Superior temporal gyrus (tissue), 1 donor: ENCODE data around the gene CDKN3.
"Not testable (repeated sequence)": the region's sequence is repeated elsewhere in the genome, so short reads cannot be mapped to it uniquely, and the experiment has no call there.

Source experiments
- DNase-seq: peaks from one replicate; pipeline ENCODE4 v3.0.0-alpha.2; 2016; ENCODE audit errors: extremely low spot score

The CDKN3 gene

DNA sequence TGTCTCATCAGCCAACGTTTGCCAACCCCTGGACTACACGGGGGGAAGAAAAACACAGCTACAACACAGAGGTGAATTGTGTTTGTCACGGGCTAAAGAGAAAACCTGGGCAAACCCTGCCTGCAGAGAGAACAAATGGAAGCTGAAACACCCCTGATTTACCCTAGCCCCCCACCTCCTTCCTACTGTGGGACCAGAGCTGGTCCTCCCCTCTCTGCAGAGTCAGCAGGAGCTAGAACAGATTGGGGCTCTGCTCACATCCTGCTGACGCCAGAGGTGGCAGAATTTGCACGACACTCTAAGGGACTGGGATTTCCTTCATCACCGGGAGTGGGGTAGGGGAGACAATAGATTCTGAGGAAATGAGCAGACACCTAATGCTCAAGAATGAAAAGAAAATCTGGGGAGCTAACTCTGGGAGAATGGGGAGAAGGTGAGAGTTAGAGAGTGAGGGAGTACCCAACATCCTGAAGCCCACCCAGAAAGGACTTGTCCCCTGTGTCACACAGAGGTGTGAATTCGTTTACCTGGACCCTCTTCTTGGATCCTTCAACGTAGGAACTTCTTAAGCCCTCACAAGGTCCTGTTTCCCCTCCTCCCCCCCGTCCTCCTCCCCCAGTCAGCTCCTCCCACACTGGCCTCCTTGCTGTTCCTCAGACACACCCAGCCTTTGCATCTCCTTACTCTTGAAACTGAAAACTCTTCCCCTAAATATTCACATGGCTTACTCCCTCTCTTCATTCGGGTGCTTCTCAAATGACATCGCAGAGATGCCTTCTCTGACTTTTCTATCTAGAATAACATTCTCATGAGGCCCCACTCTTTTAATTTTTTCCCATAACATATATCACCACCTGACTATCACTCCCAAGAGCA lies 26.2 kb upstream of the CDKN3 start:
- no peak for DNase-seq

DNA sequence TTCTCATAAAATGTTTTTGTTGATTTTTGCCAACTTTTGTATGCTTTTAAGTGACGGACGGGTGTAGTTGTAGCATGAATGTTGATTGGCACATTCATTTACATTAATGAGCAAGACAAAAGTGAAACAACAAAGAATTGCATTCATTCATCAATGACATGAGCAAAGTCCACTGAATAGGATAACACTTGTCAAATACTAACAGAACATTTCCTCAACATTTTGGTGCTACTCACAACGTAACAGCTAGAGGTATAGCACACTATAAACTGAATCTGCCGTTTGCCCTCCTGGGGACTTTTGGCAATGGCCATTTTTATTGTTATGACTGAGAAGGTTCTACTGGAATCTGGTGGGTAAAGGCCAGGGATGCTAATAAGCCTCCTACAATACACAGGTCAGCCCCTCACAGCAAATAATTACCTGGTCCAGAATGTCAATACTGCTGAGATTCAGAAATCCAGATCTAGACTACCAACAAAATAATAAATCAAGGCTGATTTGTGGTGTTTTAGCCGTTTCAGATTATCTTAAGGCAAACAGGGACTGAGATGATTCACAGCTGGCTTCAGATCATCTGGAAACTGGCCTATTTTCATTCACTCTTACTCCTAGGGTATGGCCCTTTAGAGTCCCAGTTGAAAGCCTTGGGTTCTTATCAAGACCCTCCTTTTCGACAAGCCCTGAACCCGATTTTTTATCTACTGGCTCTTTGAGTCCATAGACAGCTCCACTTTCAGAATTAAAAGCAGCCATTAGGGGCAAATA lies 22.5 kb upstream of the CDKN3 start:
- DNase-seq = no peak

DNA sequence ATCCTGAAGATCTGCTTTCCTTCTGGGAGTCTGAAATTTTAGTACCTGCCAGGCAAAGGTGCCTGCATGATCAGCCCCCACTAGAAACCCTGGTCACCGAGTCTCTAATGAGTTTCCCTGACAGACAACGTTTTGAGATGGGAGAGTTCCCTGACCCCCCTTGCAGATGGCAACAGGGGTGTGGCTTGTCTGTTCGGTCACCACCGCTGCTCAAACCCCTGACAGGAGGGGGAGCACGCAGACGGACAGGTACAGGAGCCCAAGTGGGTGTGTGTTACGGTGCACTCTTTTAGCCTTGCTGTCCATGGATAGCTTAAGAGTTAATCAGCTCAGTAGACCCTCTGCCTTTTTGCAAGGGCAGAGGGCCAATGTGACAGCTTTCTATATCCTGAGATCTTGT lies 19.3 kb upstream of the CDKN3 start:
- no peak for DNase-seq

DNA sequence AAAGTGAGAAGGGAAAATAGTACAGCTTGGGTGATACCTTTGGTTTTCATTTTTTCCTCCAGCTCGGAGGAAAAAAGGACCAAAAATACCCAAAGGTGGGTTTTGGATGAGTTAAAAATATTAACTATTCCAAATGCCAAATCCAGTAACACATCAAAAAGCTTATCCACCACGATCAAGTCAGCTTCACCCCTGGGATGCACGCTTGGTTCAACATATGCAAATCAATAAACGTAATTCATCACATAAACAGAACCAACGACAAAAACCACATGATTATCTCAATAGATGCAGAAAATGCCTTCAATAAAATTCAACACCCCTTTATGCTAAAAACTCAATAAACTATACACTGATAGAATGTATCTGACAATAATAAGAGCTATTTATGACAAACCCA lies 17.9 kb upstream of the CDKN3 start:
- DNase-seq = not testable (repeated sequence)

DNA sequence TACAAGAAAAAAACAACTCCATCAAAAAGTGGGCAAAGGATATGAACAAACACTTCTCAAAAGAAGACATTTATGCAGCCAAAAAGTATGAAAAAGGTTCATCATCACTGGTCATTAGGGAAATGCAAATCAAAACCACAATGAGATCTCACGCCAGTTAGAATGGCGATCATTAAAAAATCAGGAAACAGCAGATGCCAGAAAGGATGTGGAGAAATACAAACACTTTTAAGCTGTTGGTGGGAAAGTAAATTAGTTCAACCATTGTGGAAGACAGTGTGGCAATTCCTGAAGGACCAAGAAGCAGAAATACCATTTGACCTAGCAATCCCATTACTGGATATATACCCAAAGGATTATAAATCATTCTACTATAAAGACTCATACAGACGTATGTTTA lies 16.2 kb upstream of the CDKN3 start:
- not testable (repeated sequence) for DNase-seq

DNA sequence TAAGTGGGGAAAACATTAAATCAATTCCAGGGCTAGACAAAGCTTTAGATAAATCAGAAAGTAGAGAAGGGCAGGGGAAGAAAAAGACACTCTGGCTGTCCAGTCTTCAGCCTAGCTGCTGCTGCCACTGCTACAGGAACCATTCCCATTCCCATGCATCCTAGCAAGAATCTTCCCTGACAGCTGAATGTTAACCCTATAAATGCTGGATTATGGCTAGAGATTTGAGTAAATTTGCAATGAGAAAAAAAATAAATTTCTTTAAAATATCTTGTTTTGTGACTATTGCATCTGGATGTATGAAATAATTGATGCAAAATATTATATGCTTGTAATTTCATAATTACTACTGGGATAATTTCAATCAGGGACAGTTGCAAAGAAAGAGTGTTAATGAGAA lies 15.0 kb upstream of the CDKN3 start:
- DNase-seq = no peak

DNA sequence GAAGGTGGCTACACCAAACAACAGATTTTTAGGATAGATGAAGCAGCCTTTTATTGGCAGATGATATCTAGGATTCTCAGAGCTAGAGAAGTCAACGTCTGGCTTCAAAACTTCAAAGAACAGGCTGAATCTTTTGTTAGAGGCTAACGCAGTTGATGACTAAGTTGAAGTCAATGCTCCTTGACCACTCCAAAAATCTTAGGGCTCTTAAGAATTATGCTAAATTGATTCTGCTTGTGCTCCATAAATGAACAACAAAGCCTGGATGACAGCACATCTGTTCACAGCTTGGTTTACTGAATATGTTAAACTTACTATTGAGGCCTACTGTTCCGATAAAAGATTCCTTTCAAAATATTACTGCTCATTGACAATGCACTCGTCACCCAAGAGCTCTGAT lies 13.0 kb upstream of the CDKN3 start:
- DNase-seq = no peak

DNA sequence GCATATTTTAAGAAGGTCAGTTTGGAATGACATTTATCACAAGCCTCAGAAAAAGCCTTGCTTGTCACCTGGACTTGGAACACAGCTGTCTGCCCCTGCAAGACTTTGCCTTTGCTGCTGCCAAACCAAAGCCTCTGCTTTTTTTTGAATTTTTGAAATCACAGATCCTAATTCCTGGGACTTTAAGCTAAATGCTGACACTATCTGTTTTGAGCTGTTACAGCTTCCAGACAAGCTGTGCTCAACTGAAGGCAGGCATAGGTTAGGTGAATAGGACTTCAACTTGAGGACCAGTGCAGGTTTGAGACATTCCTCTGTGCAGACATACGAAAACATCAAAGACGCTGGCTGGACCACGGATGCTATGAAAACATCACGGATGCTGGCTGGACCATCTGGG lies 11.3 kb upstream of the CDKN3 start:
- no peak for DNase-seq

DNA sequence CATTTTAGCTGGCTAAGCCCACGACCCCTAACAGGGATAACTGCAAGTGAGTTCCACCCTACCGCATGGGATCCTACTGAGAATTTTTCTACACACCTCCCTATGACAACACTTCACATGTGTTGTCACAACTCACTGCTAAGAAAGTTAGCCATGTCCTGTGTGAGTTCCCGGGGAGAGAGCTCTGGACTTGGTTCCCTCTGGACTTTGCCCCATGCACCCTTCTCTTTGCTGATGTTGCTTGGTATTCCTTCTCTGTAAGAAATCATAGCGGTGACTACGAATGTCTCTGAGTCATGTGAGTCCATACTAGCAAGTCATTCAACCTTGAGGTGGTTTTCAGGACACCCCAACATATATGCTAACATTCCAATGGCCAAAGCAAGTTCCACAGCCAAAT lies 9.5 kb upstream of the CDKN3 start:
- no peak for DNase-seq

DNA sequence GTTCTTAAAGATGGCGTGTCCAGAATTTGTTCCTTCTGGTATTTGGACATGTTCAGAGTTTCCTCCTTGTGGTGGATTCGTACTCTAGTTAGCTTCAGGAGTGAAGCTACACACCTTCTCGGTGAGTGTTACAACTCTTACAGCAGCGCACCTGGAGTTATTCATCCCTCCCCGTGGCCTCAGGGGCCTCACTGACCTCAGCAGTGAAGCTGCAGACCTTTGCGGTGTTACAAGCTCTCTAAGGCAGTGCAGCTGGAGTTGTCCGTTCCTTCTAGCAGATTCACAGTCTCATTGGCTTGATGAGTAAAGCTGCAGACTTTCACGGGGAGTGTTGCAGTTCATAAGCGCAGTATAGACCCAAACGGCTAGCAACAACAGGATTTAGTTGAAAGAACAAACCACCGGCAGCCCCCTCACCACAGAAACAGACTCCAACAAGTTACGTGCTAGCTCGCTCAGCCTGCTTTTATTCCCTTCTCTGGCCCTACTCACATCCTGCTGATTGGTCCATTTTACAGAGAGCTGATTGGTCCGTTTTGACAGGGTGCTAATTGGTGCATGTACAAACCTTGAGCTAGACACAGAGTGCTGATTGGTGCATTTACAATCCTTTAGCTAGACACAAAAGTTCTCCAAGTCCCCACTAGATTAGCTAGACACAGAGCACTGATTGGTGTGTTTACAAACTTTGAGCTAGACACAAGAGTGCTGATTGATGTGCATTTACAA lies 4.5 kb upstream of the CDKN3 start:
- DNase-seq = no peak

DNA sequence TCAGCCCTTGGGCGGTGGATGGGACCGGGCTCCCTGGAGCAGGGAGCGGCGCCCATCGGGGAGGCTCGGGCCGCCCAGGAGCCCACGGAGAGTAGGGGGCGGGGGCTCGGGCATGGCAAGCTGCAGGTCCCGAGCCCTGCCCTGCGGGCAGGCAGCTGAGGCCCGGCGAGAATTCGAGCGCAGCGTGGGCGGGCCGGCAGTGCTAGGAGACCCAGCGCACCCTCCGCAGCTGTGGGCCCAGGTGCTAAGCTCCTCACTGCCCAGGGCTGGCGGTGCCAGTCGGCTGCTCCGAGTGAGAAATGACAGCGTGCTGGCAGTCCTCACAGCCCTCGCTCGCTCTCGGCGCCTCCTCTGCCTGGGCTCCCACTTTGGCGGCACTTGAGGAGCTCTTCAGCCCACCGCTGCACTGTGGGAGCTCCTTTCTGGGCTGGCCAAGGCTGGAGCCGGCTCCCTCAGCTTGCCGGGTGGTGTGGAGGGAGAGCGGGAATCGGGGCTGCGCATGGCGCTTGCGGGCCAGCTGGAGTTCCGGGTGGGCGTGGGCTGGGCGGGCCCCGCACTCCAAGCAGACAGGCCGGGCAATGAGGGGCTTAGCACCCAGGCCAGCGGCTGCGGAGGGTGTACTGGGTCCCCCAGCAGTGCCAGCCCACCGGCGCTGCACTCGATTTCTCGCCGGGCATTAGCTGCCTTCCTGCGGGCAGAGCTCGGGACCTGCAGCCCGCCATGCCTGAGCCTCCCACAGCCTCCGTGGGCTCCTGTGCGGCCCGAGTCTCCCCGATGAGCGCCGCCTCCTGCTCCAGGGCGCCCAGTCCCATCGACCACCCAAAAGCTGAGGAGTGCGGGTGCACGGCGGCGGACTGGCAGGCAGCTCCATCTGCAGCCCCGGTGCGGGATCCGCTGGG lies 3.6 kb upstream of the CDKN3 start:
- DNase-seq = not testable (repeated sequence)

DNA sequence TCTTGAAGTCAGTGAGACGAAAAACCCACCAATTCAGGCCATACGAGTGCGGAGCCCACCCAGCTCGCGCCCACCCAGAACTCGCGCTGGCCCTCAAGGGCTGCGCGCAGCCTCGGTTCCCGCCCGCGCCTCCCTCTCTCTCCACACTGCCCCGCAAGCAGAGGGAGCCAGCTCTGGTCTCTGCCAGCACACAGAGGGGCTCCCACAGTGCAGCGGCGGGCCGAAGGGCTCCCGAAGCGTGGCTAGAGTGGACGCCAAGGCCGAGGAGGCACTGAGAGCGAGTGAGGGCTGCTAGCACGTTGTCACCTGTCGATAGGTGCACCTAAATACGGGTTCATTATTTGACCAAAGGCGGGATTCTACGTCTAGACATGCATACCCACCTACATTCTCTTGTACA lies 2.2 kb upstream of the CDKN3 start:
- no peak for DNase-seq

DNA sequence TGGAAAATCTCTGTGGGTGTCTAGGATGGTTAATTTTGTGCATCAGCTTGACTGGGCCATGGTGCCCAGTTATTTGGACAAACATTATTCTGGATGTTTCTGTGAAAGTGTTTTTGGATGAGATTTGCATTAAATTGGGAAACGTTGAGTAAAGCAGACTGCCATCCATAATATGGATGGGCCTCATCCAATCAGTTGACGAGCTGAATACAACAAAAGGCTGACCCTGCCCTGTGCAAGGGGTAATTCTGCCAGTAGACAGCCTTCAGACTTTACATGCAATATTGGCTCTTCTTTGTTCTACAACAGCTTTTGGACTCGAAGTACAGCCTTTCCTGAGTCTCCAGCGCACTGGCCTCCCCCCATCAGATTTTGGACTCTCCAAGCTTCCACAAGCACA lies 1.5 kb upstream of the CDKN3 start:
- no peak for DNase-seq

DNA sequence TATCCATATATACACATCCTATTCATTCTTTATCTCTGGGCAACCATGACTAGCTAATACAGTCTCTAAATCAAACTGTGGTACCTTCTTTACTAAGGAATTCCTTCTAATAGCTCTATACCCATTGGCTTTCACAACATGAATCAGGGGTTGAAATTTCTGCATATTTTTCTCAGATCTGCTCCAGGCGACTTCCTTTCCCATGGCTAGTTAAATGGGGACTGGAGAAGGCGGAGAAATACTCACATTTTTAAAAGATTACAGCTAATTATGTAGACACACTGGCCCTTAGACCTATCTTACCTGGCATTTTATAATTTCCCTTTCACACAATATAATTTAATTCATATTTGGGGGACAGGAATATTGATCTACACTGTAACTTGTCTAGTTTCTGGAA lies 1.1 kb upstream of the CDKN3 start:
- no peak for DNase-seq

DNA sequence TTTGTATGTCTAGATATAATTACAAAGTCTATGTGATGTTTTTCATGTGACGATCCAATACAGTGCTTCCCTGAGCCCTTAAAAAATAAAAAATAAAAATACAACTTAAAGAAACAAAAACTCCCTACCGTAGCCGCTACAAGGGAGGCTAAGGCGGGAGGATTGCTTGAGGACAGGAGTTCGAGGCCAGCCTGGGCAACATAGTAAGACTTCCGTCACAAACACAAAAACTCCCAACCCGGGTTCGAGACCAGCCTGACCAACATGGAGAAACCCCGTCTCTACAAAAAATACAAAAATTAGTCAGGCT lies 669 bp upstream of the CDKN3 start:
- DNase-seq = no peak

DNA sequence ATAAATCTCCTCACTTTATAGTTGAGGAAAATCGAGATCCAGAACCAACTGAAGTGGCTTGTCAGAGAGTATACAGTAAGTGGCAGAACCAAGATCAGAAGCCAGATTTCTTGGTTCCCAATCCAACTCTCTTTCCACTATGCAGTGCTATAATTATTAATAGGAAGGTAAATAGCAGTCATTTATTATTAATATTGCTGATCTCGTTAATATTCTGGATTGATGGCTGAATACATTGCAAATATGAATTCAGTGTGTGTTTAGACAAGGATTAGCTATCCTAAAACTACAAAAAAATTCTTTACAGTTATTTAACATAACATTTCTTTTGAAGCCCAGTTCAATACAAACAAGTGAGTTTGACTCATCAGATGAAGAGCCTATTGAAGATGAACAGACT lies 2.8 kb downstream of the CDKN3 start:
- DNase-seq = no peak

DNA sequence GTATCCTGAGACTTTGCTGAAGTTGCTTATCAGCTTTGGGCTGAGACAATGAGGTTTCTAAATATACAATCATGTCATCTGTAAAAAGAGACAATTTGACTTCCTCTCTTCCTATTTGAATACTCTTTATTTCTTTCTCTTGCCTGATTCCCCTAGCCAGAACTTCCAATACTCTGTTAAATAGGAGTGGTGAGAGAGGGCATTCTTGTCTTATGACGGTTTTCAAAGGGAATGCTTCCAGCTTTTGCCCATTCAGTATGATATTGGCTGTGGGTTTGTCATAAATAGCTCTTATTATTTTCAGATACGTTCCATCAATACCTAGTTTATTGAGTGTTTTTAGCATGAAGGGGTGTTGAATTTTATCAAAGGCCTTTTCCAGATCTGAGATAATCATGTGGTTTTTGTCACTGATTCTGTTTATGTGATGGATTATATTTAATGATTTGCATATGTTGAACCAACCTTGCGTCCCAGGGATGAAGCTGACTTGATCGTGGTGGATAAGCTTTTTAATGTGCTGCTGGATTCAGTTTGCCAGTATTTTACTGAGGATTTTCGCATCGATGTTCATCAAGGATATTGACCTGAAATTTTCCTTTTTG lies 6.7 kb downstream of the CDKN3 start:
- DNase-seq = not testable (repeated sequence)

DNA sequence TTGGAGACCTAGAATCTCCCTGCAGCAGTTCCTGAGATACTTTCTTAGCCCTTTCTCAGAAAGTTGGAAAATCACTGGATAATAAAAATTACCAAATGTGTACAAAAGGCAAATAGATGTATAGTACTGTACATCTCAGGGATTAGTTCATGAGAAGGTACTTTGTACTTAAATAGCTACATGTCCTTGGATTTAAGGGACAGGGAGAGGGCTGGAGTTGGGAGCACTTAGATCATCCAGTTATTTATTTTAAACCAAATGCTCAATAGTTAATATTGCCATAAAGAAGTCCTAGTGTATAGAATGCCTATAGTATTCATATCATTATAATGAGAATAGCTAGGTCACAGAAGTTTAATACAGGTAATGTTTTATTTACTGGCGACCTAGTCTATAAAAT lies 13.4 kb downstream of the CDKN3 start:
- DNase-seq = no peak

DNA sequence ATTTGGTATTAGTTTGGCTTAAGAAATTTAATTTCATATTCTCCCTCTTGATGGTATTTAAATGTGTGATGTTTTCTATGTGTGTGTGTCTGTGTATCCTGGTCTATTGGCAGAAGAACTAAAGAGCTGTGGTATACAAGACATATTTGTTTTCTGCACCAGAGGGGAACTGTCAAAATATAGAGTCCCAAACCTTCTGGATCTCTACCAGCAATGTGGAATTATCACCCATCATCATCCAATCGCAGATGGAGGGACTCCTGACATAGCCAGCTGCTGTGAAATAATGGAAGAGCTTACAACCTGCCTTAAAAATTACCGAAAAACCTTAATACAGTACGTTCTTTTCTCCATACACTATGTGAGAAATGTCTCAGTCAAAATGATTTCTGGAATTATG lies 14.6 kb downstream of the CDKN3 start:
- no peak for DNase-seq

DNA sequence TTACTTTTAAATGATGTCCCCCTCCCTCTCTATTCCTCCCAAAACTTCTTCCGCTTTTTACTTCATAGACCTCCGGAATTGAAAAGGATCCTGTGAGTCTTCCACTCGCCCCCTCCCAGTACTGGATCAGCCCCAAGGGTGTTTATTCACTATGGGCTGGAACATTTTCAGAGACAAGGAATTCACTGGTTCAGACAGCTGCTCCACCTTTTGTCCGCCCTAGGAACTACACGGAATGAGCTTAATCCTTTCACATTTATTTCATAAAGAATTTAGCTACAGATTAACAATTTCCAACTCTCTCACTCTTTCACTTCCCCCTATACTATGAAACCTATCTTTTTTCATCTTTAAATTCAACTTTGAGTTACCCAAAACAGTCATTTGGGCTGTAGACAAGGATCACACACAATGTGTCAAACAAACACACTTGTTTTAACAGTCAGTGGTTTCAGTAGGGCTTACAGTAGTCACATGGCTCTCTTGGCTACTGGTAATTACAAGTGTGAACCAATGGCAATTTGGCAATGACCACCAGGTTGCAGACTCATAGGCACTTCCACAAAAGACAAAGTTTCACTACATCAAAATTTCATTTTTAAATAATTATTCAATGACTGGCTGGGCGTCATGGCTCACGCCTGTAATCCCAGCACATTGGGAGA lies 23.8 kb downstream of the CDKN3 start:
- DNase-seq = peak; percentile 70

DNA sequence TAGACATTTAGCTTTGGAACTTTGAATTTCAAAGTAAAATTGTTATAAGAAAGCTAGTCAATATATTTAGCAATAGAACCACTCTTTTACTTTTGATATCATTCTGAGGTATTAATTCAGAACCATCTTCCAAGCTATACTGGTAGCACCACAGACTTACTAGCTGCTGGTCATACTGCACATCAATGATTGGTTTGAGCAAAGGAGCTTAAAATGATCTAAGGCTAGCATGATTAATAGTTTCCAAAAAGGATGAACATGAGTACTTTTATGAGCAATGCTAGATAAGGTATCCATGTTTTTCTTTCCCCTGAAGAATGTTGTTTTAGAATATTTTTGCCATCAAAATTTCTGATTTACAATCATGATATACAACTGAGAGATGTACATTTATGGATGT lies 27.2 kb downstream of the CDKN3 start:
- no peak for DNase-seq
